Activated CD4-positive, alpha-beta T cell treated with anti-CD3 and anti-CD28 coated beads for 36 hours (primary cell): ENCODE results near the gene SYNE1. TPM values are rescaled to one million over a fixed set of nuclear protein-coding genes. Genes with fewer than 3 reads are reported as not detected.
"Not testable (repeated sequence)": the region's sequence is repeated elsewhere in the genome, so short reads cannot be mapped to it uniquely, and the experiment has no call there.

Experiments used
- ATAC-seq: fragments of 200-7000 bp; cut with Tn5 transposase; one replicate; pipeline ENCODE4 v1.10.0; 2021; ENCODE audit warnings: mild to moderate bottlenecking, moderate library complexity
- CTCF ChIA-PET: fragments of 350-600 bp; sonication (Branson Sonifier 250); formaldehyde crosslinking; loops from one replicate; lab custom pipeline; 2021; ENCODE audit warnings: antibody characterized with exemption; lab: Charles Lee
- POLR2A ChIA-PET: fragments of 350-600 bp; sonication (Branson Sonifier 250); formaldehyde crosslinking; loops from one replicate; lab custom pipeline; 2021; ENCODE audit warnings: antibody characterized with exemption, inconsistent platforms; lab: Charles Lee
- DNase-seq: peaks from one replicate; pipeline ENCODE4 v3.0.0-alpha.2; 2020
- H3K27ac Mint-ChIP-seq: one replicate; pipeline ENCODE4 v1.8.0; 2021; ENCODE audit warnings: mixed read lengths
- H3K27me3 Mint-ChIP-seq: one replicate; pipeline ENCODE4 v1.8.0; 2021; ENCODE audit warnings: mixed read lengths
- H3K36me3 Mint-ChIP-seq: one replicate; pipeline ENCODE4 v1.8.0; 2021; ENCODE audit warnings: low read depth, mixed read lengths
- H3K4me1 Mint-ChIP-seq: one replicate; pipeline ENCODE4 v1.8.0; 2021; ENCODE audit warnings: mixed read lengths
- H3K4me3 Mint-ChIP-seq: one replicate; pipeline ENCODE4 v1.8.0; 2021; ENCODE audit warnings: mild to moderate bottlenecking, moderate library complexity, mixed read lengths
- H3K9me3 Mint-ChIP-seq: one replicate; pipeline ENCODE4 v1.8.0; 2021; ENCODE audit warnings: low read depth, mixed read lengths
- intact Hi-C, 2 experiments: fragments of 100-400 bp; cut with DNase I in 1 of 2; cut with micrococcal nuclease in 1 of 2; formaldehyde crosslinking; loops; one replicate each; pipeline versions ENCODE4 v1.14.2 to v1.15.1; 2022 to 2024; cut with DNase I, micrococcal nuclease
- total RNA-seq, 2 experiments: library from RNA; stranded (reverse); gene quantifications; one replicate each; pipeline ENCODE4 v1.2.3, GENCODE V29; 2021

SYNE1 gene
- total RNA-seq, 2 experiments from 2014 or later = 20.8 to 21.9 TPM

- ChIA-PET CTCF (no interaction called here), POLR2A (no interaction called here)
- intact Hi-C loops = no loop called here
- no peak for DNase-seq
- H3K27me3 Mint-ChIP-seq = no peaks in the 10 kb centered on the region
- ATAC-seq = no peak
- H3K36me3 Mint-ChIP-seq = no peaks in the 10 kb centered on the region
- no peaks in the 10 kb centered on the region for H3K9me3 Mint-ChIP-seq
- H3K4me3 Mint-ChIP-seq = no peak overlapping the region
- H3K27ac Mint-ChIP-seq = no peak overlapping the region
- H3K4me1 Mint-ChIP-seq = peaks cover 2% of the 10 kb centered on the region
Measured at GRCh38 chr6:152334555-152334954, 302.6 kb downstream of the SYNE1 start.

- POLR2A ChIA-PET = no interaction called here
- Mint-ChIP-seq H3K4me1 (no peaks in the 10 kb centered on the region), H3K36me3 (no peaks in the 10 kb centered on the region), H3K9me3 (no peaks in the 10 kb centered on the region), H3K27me3 (no peaks in the 10 kb centered on the region), H3K4me3 (no peak overlapping the region), H3K27ac (no peak overlapping the region)
- ATAC-seq = no peak
- CTCF ChIA-PET = interaction anchor here (1.3 to 2.2 kb wide), 2 partner anchors 8 to 9 kb away, joined by 3 to 12 read pairs; no protein-coding TSS in a partner anchor
- DNase-seq = no peak
- intact Hi-C loops = no loop called here
Measured at GRCh38 chr6:152330961-152331360, 306.2 kb downstream of the SYNE1 start.

DNA sequence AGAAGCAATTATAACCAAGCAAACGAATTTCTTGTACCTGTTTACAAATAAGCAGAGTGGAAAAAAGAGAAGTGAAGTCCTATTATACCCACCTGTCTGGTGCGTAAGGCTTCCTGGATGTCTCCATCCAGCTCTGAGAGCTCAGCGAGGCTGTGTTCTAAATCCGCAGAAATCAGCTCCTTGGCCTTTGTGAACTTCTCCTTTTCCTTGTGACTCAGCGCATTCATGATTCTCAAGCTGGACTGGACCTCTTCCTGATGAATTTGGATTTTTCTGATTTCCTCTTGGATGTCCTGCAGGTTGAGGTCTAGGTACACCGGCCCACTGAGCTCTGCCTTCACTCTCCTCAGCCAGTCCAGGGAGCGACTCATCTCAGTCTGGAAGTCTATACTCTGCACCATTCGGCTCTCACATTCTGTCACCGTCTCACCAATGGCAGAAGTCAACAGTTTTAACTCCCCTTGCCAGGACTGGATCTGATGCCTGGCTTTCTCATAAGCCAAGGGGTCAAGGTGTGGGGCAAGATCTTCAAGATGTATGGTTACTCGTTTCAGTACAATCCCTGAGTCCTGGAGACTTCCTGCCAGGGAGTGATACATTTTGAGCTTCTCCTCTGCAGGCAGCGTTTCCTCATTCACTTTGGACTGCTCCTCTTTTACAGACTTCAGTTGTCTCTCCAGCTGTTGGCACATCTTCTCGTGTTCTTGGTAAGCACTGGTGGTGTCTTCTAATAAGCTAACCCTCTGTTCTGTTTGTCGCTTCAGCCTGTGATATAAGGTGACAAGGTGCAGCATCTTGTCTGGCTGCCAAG is 307.3 kb downstream of the SYNE1 start:
- DNase-seq (no peak), ATAC-seq (no peak)
- ChIA-PET POLR2A (no interaction called here), CTCF (interaction anchor here (2.2 kb wide), 1 partner anchor 9 kb away, joined by 12 read pairs; no protein-coding TSS in a partner anchor)
- Mint-ChIP-seq H3K27ac (no peak overlapping the region), H3K36me3 (no peaks in the 10 kb centered on the region), H3K27me3 (no peaks in the 10 kb centered on the region), H3K9me3 (no peaks in the 10 kb centered on the region), H3K4me3 (no peak overlapping the region), H3K4me1 (no peaks in the 10 kb centered on the region)
- intact Hi-C loops = no loop called here

- H3K27ac Mint-ChIP-seq, CTCF ChIA-PET, POLR2A ChIA-PET, H3K36me3 Mint-ChIP-seq, H3K4me3 Mint-ChIP-seq, H3K4me1 Mint-ChIP-seq, H3K9me3 Mint-ChIP-seq, intact Hi-C loops, ATAC-seq, H3K27me3 Mint-ChIP-seq, DNase-seq: not testable (repeated sequence)
Measured at GRCh38 chr6:152328200-152328599, 309.0 kb downstream of the SYNE1 start.

DNA sequence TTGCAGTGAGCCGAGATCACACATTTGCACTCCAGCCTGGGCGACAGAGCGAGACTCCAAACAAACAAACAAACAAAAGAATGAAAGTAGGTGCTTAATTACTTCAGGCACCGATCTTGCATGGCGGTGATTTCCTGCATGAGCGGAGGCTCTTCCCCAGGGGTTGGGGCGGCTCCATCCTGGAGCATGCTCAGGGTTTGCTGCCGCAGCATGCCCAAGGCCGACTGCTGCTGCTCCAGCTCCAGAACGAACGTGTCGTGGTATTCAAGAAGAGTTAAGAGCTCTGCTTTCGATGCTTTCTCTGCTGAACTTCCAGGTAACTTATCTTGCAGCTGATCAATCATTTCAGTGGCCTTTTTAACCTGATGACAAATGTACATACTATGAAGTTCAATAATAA is 313.8 kb downstream of the SYNE1 start:
- Mint-ChIP-seq H3K9me3 (no peaks in the 10 kb centered on the region), H3K4me1 (no peaks in the 10 kb centered on the region), H3K27ac (no peak overlapping the region), H3K4me3 (no peak overlapping the region), H3K27me3 (no peaks in the 10 kb centered on the region), H3K36me3 (no peaks in the 10 kb centered on the region)
- CTCF ChIA-PET = interaction anchor here (0.6 to 3.3 kb wide), 2 partner anchors 14 to 84 kb away, joined by 4 to 10 read pairs; no protein-coding TSS in a partner anchor
- intact Hi-C loops = no loop called here
- ATAC-seq (no peak), DNase-seq (no peak)
- POLR2A ChIA-PET = no interaction called here

GRCh38 chr6:152318278-152318677 is 318.9 kb downstream of the SYNE1 start:
- DNase-seq (no peak), ATAC-seq (no peak)
- Mint-ChIP-seq H3K27ac (no peak overlapping the region), H3K9me3 (no peaks in the 10 kb centered on the region), H3K27me3 (no peaks in the 10 kb centered on the region), H3K4me3 (no peak overlapping the region), H3K4me1 (no peaks in the 10 kb centered on the region), H3K36me3 (no peaks in the 10 kb centered on the region)
- POLR2A ChIA-PET = no interaction called here
- CTCF ChIA-PET = interaction anchor here (0.9 to 1.7 kb wide), 4 partner anchors 16 to 36 kb away, joined by 3 to 5 read pairs (median 3); no protein-coding TSS in a partner anchor
- intact Hi-C loops = no loop called here

- no peak for ATAC-seq
- no peak overlapping the region for H3K27ac Mint-ChIP-seq
- peaks cover under 1% of the 10 kb centered on the region for H3K4me1 Mint-ChIP-seq
- DNase-seq = no peak
- CTCF ChIA-PET = interaction anchor here (1.3 to 2.6 kb wide), 2 partner anchors 22 to 48 kb away, joined by 4 to 12 read pairs; no protein-coding TSS in a partner anchor
- H3K27me3 Mint-ChIP-seq = no peaks in the 10 kb centered on the region
- no peaks in the 10 kb centered on the region for H3K9me3 Mint-ChIP-seq
- intact Hi-C loops = no loop called here
- no peaks in the 10 kb centered on the region for H3K36me3 Mint-ChIP-seq
- POLR2A ChIA-PET = no interaction called here
- H3K4me3 Mint-ChIP-seq = no peak overlapping the region
Measured at GRCh38 chr6:152316024-152316423, 321.1 kb downstream of the SYNE1 start.

- DNase-seq (no peak), ATAC-seq (no peak)
Measured at GRCh38 chr6:152314483-152314832, 322.7 kb downstream of the SYNE1 start.

GRCh38 chr6:152313542-152314482 is 323.4 kb downstream of the SYNE1 start:
- intact Hi-C loops = no loop called here
- Mint-ChIP-seq H3K9me3 (no peaks in the 10 kb centered on the region), H3K36me3 (no peaks in the 10 kb centered on the region), H3K27me3 (no peaks in the 10 kb centered on the region), H3K4me1 (peaks cover 18% of the 10 kb centered on the region), H3K4me3 (no peak overlapping the region), H3K27ac (no peak overlapping the region)
- ChIA-PET CTCF (interaction anchor here (0.7 kb wide), 1 partner anchor 98 kb away, joined by 3 read pairs; no protein-coding TSS in a partner anchor), POLR2A (no interaction called here)
- DNase-seq = no peak
- no peak for ATAC-seq

More at GRCh38 chr6:152314483-152314832, 322.7 kb downstream of the SYNE1 start:
- H3K27ac Mint-ChIP-seq = no peak overlapping the region
- no peaks in the 10 kb centered on the region for H3K36me3 Mint-ChIP-seq
- CTCF ChIA-PET = no interaction called here
- H3K9me3 Mint-ChIP-seq = no peaks in the 10 kb centered on the region
- POLR2A ChIA-PET = no interaction called here
- no peak overlapping the region for H3K4me3 Mint-ChIP-seq
- intact Hi-C loops = no loop called here
- peaks cover 13% of the 10 kb centered on the region for H3K4me1 Mint-ChIP-seq
- no peaks in the 10 kb centered on the region for H3K27me3 Mint-ChIP-seq

GRCh38 chr6:152312434-152312833 is 324.7 kb downstream of the SYNE1 start:
- Mint-ChIP-seq H3K27me3 (no peaks in the 10 kb centered on the region), H3K36me3 (no peaks in the 10 kb centered on the region), H3K27ac (no peak overlapping the region), H3K4me3 (no peak overlapping the region), H3K9me3 (no peaks in the 10 kb centered on the region), H3K4me1 (peaks cover 23% of the 10 kb centered on the region)
- no peak for DNase-seq
- no peak for ATAC-seq
- ChIA-PET POLR2A (no interaction called here), CTCF (no interaction called here)
- intact Hi-C loops = no loop called here

GRCh38 chr6:152310371-152310954 is 326.7 kb downstream of the SYNE1 start:
- Mint-ChIP-seq H3K27ac (no peak overlapping the region), H3K36me3 (no peaks in the 10 kb centered on the region), H3K4me1 (peaks cover 23% of the 10 kb centered on the region), H3K9me3 (no peaks in the 10 kb centered on the region), H3K4me3 (no peak overlapping the region), H3K27me3 (no peaks in the 10 kb centered on the region)
- intact Hi-C loops = no loop called here
- ChIA-PET CTCF (interaction anchor here (1.0 to 2.1 kb wide), 4 partner anchors 9 to 28 kb away, joined by 4 to 9 read pairs (median 6); no protein-coding TSS in a partner anchor), POLR2A (interaction anchor here (1.1 kb wide), 1 partner anchor 9 kb away, joined by 4 read pairs; no protein-coding TSS in a partner anchor)
- ATAC-seq = no peak
- DNase-seq = no peak
